Natural killer cell (primary cell): ENCODE results near the gene NOSIP. TPM values are rescaled to one million over a fixed set of nuclear protein-coding genes. Genes with fewer than 3 reads are reported as not detected.

ENCODE experiments used
- ATAC-seq, 3 donors: fragments of 150-1000 bp in 2 of 3; fragments of 200-7000 bp in 1 of 3; cut with Tn5 transposase; 1 replicate in 1 of 3; 2 replicates in 2 of 3; pipeline ENCODE4 v1.10.0; 2021; ENCODE audit warnings: mild to moderate bottlenecking in 2 of 3, moderate library complexity in 2 of 3
- DNase-seq, 2 donors: peaks; one replicate each; pipeline versions ENCODE4 v3.0.0 to v3.0.0-alpha.2; 2013 to 2021; ENCODE audit warnings: mixed read lengths in 1 of 2
- H3K27ac ChIP-seq: one replicate; pipeline ENCODE4 v1.5.1; 2013; ENCODE audit warnings: mild to moderate bottlenecking, low read length
- H3K27me3 ChIP-seq: one replicate; pipeline ENCODE4 v1.6.1; 2013; ENCODE audit warnings: low read length; ENCODE audit not compliant: control insufficient read depth, insufficient read depth
- H3K36me3 ChIP-seq: one replicate; pipeline ENCODE4 v1.6.1; 2013; ENCODE audit warnings: low read length; ENCODE audit not compliant: control insufficient read depth, insufficient read depth
- H3K4me1 ChIP-seq: one replicate; pipeline ENCODE4 v1.6.1; 2013; ENCODE audit warnings: low read length; ENCODE audit not compliant: control insufficient read depth, insufficient read depth
- H3K4me3 ChIP-seq: one replicate; pipeline ENCODE4 v1.5.1; 2013; ENCODE audit warnings: low read length
- H3K9me3 ChIP-seq: one replicate; pipeline ENCODE4 v1.6.1; 2013; ENCODE audit warnings: low read length; ENCODE audit not compliant: control insufficient read depth, insufficient read depth
- H3K27ac Mint-ChIP-seq, 2 donors: one replicate each; pipeline ENCODE4 v1.8.0; 2022; ENCODE audit warnings: mild to moderate bottlenecking in 2 of 2, mixed read lengths in 2 of 2, moderate library complexity in 1 of 2
- H3K27me3 Mint-ChIP-seq, 2 donors: one replicate each; pipeline ENCODE4 v1.8.0; 2022; ENCODE audit warnings: low read depth in 2 of 2, mixed read lengths in 2 of 2
- H3K36me3 Mint-ChIP-seq: one replicate; pipeline ENCODE4 v1.8.0; 2022; ENCODE audit warnings: mixed read lengths
- H3K4me1 Mint-ChIP-seq, 2 donors: one replicate each; pipeline ENCODE4 v1.8.0; 2022; ENCODE audit warnings: mixed read lengths in 2 of 2
- H3K4me3 Mint-ChIP-seq: one replicate; pipeline ENCODE4 v1.8.0; 2022; ENCODE audit warnings: mild to moderate bottlenecking, moderate library complexity, mixed read lengths
- H3K9me3 Mint-ChIP-seq, 2 donors: one replicate each; pipeline ENCODE4 v1.8.0; 2022; ENCODE audit warnings: mixed read lengths in 2 of 2
- WGBS: methylation state at CpG from one replicate; pipeline ENCODE4 v1.1.7; 2013; ENCODE audit warnings: missing lambda C conversion rate; ENCODE audit not compliant: insufficient coverage; 5-methylcytosine and 5-hydroxymethylcytosine counted together
- intact Hi-C: fragments of 100-400 bp; cut with micrococcal nuclease; formaldehyde crosslinking; loops from one replicate; pipeline ENCODE4 v1.14.2; 2022
- total RNA-seq, 4 donors: library from RNA; stranded (reverse); fragments of 120-200 nt in 1 of 4; gene quantifications; one replicate each; pipeline versions ENCODE4 v1.2.3 to v1.2.4, GENCODE V29; 2013 to 2022
- TF ChIP-seq, protein P1 (sequence below): fragments of 200-600 bp; IDR thresholded peaks from one replicate; pipeline ENCODE4 v1.8.0; 2022; ENCODE audit warnings: antibody characterized with exemption

NOSIP gene
- total RNA-seq, 3 donors from 2014 or later (not counting 1 experiment from before 2014, with no cell fraction given): 46.7 to 63.6 (median 59.8) TPM

DNA sequence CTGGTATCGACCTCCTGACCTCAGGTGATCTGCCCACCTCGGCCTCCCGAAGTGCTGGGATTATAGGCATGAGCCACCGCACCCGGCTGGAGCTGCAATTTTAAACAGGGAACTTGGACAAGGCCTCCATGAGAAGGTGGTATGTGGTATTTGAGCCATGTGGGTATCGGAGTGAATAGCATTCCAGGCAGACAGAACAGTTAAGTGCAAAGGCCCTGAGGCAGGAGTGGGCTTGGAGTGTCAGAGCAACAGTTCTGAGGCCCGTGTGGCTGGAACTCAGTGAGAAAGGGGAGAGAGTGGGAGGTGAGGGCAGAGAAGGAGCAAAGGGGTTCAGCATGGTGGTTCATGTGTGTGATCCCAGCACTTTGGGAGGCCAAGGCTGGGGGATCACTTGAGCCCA lies 49.6 kb downstream of the NOSIP start:
- DNase-seq (no peak), ATAC-seq (no peak)
- intact Hi-C loops: no loop called here
- H3K9me3 Mint-ChIP-seq: no peaks in the 10 kb centered on the region
- no peaks in the 10 kb centered on the region for H3K36me3 Mint-ChIP-seq
- H3K4me3 ChIP-seq: no peak overlapping the region
- H3K36me3 ChIP-seq: no peaks in the 10 kb centered on the region
- no peak overlapping the region for H3K27ac ChIP-seq
- WGBS: 95% methylated on average over 7 of the region's 7 CpGs
- peaks cover 28 to 39% of the 10 kb centered on the region in 2 donors for H3K4me1 Mint-ChIP-seq
- H3K27me3 ChIP-seq: no peaks in the 10 kb centered on the region
- H3K27me3 Mint-ChIP-seq: peaks cover 4 to 13% of the 10 kb centered on the region in 2 donors
- no peak overlapping the region for H3K4me3 Mint-ChIP-seq
- no peak overlapping the region for H3K27ac Mint-ChIP-seq
- no peaks in the 10 kb centered on the region for H3K9me3 ChIP-seq
- H3K4me1 ChIP-seq: peaks cover 45% of the 10 kb centered on the region
- TF ChIP-seq, protein P1, sequence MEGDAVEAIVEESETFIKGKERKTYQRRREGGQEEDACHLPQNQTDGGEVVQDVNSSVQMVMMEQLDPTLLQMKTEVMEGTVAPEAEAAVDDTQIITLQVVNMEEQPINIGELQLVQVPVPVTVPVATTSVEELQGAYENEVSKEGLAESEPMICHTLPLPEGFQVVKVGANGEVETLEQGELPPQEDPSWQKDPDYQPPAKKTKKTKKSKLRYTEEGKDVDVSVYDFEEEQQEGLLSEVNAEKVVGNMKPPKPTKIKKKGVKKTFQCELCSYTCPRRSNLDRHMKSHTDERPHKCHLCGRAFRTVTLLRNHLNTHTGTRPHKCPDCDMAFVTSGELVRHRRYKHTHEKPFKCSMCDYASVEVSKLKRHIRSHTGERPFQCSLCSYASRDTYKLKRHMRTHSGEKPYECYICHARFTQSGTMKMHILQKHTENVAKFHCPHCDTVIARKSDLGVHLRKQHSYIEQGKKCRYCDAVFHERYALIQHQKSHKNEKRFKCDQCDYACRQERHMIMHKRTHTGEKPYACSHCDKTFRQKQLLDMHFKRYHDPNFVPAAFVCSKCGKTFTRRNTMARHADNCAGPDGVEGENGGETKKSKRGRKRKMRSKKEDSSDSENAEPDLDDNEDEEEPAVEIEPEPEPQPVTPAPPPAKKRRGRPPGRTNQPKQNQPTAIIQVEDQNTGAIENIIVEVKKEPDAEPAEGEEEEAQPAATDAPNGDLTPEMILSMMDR: no peak

DNA sequence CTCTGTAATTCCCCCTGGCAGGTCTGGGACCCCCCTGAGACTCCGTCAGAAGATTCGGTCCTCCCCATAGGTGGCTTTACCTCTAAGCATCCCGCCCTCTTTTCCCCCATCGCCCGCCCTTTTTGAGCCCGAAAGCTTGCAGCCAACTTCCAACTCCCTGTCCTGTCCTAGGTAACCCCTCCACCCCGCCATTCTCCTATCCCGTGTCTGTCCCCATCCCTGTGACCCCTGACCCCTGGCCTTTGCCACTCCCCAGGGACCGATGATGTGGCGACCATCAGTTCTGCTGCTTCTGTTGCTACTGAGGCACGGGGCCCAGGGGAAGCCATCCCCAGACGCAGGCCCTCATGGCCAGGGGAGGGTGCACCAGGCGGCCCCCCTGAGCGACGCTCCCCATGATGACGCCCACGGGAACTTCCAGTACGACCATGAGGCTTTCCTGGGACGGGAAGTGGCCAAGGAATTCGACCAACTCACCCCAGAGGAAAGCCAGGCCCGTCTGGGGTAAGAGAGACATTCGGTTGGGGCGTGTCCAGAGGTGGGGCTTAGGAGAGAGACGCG lies 52.1 kb downstream of the NOSIP start:
- Mint-ChIP-seq H3K27me3 (peaks cover 4 to 10% of the 10 kb centered on the region in 2 donors), H3K36me3 (no peaks in the 10 kb centered on the region), H3K4me1 (peaks cover 14 to 21% of the 10 kb centered on the region in 2 donors), H3K27ac (peak overlapping the region; percentile 36 to 87), H3K9me3 (no peaks in the 10 kb centered on the region), H3K4me3 (no peak overlapping the region)
- DNase-seq (no peak), ATAC-seq (no peak)
- Histone ChIP-seq H3K36me3 (no peaks in the 10 kb centered on the region), H3K4me3 (peak overlapping the region; percentile 9), H3K9me3 (no peaks in the 10 kb centered on the region), H3K27ac (no peak overlapping the region), H3K4me1 (peaks cover 22% of the 10 kb centered on the region), H3K27me3 (no peaks in the 10 kb centered on the region)
- intact Hi-C loops: no loop called here
- WGBS: 70% methylated on average over 22 of the region's 25 CpGs
- TF ChIP-seq, protein P1: no peak

DNA sequence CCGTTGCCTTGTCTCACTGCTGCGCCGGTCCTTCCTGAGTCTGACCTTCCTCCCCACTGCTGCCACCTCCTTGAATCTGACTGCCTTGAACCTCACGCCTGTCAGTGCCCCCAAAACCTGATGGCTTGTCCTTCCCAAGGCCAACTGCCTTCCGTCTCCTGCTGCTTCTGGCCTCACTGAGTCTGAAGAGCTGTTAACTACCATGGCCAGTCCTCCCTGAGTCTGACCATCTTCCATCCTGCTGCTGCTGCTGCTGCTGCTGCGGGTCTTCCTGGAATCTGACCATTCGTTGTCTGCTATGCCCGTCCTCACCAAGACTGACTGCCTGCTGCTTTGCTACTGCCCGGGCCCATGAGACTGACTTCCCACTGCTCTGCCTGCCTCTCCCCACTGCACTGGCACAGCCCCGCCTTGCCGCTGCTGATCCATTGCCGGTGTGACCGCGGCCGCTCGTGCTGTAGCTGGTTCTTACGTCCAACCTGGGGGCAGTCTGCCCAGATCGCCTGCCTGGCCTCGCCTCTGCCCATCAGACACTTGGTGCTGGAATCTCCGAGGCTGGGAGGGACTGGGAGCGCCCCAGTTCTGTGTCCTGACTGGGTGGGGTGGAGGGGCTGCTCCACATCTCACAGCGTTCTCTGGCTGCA lies 55.4 kb downstream of the NOSIP start:
- Mint-ChIP-seq H3K4me1 (peaks cover 10 to 15% of the 10 kb centered on the region in 2 donors), H3K9me3 (no peaks in the 10 kb centered on the region), H3K27me3 (peaks cover 4 to 5% of the 10 kb centered on the region in 2 donors), H3K4me3 (no peak overlapping the region), H3K36me3 (no peaks in the 10 kb centered on the region), H3K27ac (no peak overlapping the region)
- WGBS: 94% methylated on average over 22 of the region's 22 CpGs
- Histone ChIP-seq H3K4me3 (no peak overlapping the region), H3K27ac (no peak overlapping the region), H3K9me3 (no peaks in the 10 kb centered on the region), H3K4me1 (peaks cover 17% of the 10 kb centered on the region), H3K27me3 (no peaks in the 10 kb centered on the region), H3K36me3 (no peaks in the 10 kb centered on the region)
- ATAC-seq (no peak), DNase-seq (no peak)
- TF ChIP-seq, protein P1: no peak
- intact Hi-C loops: no loop called here
